A172 (cell line): ENCODE results near the gene LCN6. TPM values are rescaled to one million over a fixed set of nuclear protein-coding genes. Genes with fewer than 3 reads are reported as not detected.
"Not testable (repeated sequence)": the region's sequence is repeated elsewhere in the genome, so short reads cannot be mapped to it uniquely, and the experiment has no call there.

ENCODE experiments used
- DNase-seq: peaks from one replicate; pipeline ENCODE4 v3.0.0-alpha.2; 2015; ENCODE audit warnings: low spot score
- total RNA-seq: library from RNA; depleted of rRNA; stranded (reverse); fragments of >200 nt; shearing (Covaris generic); gene quantifications from 2 replicates; pipeline ENCODE4 v1.2.3, GENCODE V29; 2014

LCN6 gene
- total RNA-seq, 1 experiment from 2014 or later: not detected

DNA sequence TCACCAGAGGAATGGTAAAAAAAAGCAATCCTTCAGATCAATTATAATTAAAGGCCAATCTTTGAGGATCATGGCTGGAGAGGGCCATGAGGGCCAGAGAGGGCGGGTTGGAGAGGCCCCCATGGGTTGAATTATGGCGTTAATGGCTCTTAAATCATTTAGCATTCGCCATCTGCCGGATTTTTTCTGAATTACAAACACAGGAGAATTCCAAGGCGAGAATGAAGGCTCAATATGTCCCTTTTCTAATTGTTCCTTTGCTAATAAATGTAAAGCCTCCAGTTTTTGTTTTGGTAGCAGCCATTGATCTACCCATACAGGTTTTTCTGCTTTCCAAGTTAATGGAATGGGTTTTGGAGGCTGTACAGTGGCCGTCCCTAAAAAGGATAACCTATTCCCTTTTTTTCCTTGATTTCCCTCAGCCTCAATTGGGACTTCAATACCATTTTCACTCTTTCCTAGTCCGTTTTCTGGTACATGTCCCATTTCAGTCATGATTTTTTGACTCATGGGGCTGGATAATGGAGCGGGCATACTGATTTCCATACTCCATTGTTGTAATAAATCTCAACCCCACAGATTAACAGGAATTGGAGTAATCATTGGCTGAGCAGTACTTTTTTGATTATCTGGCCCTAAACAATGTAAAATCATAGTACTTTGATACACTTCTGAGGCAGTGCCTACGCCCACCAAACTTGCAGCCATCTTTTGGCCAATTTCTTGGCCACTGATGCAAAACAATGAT lies 36.1 kb upstream of the LCN6 start:
- peak; percentile 56 for DNase-seq

DNA sequence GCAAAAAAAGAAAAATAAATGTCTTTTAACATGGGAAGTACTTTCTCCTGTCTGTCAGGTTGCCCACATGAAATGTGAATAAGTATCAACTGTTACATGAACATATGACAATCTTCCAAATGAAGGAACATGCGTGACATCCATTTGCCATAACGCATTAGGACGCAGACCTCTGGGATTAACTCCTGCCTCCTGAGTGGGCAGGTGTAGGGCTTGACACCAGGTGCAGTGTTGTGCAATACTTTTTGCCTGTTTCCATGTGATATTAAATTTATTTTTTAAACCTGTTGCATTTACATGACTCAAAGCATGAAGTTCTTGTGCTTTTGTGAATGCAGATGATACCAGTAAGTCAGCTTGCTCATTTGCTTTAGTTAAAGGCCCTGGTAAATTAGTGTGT lies 34.1 kb upstream of the LCN6 start:
- no peak for DNase-seq

DNA sequence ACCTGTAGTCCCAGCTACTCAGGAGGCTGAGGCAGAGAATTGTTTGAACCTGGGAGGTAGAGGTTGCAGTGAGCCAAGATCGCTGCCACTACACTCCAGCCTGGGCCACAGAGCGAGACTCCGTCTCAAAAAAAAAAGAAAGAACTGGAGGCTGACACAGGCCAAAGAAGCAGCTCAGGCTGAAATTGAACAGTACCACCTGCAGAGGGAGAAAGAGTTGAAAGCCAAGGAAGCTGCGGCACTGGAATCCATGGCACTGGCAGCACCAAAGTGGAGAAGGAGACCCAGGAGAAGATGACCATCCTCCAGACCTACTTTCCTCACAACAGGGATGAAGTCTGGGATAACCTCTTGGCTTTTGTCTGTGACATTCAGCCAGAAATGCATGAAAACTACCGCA lies 31.5 kb upstream of the LCN6 start:
- DNase-seq: no peak

DNA sequence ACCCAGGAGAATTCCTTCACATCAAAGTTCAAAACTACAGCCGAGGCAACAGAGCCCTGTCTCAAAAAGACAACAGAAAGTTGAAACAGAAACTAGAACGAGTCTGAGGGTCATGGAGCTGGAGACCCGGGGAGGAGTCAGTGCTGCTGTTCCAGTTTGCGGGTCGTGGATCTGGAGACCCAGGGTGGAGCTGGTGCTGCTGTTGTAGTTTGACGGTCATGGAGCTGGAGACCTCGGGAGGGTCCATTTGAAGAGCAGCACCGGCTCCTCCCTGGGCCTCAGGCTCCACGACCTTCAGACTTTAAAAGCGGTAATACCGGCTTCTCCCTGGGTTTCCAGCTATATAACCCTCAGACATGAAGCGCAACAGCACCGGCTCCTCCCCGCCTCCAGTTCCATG lies 29.0 kb upstream of the LCN6 start:
- DNase-seq: no peak

DNA sequence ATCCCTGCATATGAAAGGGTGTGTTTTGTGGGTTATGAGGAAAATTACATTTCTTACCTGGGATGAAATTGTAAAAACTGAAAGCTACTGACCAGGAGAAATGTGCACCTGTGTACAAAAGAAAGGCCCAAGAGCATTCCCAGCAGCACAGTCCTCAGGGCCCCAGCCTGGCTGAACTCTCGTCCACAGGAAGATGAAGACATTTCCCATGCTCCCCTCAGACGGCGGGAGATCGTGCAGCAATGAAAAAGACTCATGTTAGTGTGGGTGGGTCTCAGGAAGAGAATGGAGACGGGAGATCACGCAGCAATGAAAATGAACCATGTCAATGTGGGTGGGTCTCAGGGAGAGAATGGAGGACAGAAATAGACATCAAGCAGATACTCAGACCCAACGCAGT lies 28.6 kb upstream of the LCN6 start:
- DNase-seq: no peak

DNA sequence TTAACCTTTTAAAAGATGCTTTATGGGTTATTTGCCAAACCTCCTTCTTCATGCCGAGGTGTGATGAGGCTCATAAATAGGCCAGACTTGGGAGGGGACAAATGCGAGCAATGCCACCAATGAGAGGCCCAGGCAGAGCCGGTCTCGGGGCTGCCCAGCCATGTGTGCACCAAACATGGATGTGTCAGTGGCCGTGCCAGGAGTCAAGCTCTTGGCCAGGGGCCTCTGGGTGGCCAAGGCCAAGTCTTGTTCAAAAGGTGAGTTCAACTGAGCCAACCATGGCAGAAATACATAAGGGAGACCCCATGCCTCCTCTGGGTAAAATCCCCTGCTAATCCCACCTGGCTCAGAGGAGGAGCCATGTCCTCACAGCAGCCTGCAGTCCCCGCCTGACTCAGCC lies 26.9 kb upstream of the LCN6 start:
- no peak for DNase-seq

DNA sequence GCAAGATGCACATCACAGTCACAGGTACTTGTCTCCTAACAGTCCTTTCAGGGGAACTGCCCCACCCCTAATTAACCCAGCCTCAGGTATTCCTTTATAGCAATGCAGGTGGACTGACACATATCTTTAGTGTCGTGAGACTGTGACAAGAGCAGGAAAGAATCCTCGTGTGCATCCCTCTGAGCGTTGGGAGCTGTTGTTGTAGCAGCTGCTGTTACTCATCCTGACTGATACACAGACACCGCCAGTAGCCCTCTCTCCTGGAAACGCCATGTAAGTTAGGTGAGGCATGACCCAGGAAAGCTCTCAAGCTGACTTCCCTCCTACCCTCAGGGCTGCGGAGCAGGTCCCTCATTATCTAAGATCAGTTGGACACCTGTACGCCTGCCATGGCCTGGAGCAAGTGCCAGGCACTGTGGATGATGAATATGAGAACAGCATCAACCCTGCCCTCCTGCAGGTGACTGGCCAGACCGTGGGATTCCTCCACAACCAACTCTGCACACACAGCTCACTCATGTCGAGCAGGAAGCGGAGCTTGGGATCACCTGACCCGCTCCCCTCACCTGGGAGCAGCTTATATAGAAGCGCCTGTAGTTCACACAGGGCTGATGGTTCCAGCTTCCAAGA lies 26.2 kb upstream of the LCN6 start:
- no peak for DNase-seq

DNA sequence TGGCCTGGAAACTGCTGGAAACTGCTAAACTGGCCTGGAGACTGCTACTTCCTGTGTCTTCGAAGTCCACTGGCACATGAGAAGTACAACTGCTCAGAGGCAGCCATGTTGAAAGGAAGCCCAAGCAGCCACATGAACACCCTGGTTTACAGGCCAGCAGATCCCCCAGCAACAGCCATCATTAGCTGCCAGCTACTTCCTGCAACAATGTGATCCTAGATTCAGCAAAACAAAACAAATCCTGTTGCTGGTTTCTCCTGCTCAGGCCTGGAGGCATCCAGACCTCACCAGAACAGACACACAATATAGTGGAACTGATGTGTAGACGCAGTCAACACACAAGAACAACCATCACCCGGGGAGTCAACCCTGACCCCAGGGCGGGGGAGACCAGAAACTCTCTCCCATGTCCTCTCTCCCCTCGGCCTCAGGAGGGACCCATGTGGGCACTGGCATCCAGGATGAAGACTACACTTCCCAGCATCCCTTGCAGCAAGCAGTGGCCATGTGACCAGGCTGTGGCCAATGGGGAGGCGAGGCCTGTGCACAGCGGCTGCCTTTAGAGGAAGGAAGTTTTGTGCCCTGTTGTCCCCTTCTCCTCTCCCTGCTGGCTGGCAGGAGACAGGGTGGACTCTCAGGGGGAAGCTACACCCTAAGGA lies 25.2 kb upstream of the LCN6 start:
- DNase-seq: no peak

DNA sequence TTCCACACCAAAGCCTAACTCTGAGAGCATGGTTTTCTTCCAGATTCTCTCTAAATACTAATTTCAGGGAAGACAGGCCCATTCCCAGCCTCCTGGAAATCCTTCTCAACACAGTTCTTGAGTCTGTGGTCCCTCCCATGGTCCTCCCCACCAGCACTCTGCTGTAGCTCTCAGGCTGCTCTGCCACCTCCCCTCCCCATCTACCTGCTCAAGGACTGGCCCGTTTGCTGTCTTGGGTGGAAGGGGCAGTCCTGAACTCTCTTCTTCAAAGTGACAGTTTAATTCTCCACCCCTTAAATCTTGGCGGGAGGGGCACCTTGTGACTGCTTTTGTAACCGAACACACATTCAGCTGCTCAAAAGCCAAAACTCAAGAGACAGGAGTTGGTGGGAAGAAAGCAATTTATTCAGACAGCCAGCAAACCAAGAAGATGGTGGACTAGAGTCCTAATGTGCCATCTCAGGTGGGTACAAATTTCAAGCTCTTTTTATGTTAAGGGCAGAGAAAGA lies 23.6 kb upstream of the LCN6 start:
- no peak for DNase-seq

DNA sequence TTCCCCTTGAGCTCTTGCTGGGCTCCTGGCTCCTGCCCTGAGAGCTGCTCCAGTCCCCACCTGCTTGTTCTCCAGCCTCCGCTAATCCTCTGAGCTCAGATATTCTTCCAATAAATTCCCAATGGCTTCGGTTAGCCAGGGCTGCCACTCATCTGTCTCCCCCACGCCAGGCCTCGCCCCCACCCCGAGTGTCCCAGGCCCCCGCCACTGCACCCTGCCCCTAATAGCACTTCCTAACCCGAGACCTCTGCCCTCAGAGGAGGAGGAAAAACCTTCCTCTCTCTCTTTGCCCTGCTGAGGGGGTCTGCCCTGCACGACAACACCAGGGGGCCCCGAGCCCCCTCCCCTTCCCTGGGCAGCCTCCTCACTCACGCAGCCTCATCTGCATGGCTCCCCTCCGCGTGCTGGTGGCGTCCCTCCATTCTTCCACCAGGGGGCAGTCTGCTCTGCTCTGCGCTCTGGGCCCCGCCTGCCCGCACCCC lies 21.4 kb upstream of the LCN6 start:
- DNase-seq: no peak

DNA sequence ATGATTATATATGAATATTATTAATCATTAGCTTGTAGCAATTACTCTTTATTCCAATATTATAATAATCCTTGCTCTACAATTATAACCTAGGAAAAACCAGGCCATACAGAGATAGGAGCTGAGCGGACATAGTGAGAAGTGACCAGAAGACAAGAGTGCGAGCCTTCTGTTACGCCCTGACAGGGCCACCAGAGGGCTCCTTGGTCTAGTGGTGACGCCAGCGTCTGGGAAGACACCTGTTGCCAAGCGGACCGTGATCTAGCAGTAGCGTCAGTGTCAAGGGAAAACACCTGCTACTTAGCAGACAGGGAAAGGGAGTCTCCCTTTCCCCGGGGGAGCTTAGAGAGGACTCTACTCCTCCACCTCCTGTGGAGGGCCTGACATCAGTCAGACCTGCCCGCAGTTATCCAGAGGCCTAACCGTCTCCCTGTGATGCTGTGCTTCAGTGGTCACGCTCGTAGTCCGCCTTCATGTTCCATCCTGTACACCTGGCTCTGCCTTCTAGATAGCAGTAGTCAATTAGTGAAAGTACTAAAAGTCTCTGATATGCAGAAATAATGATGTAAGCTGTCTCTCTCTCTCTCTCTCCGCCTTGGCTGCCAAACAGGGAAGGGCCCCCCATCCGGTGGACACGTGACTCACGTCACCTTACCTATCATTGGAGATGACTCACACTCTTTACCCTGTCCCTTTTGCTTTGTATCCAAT lies 18.2 kb upstream of the LCN6 start:
- peak; percentile 88 for DNase-seq

DNA sequence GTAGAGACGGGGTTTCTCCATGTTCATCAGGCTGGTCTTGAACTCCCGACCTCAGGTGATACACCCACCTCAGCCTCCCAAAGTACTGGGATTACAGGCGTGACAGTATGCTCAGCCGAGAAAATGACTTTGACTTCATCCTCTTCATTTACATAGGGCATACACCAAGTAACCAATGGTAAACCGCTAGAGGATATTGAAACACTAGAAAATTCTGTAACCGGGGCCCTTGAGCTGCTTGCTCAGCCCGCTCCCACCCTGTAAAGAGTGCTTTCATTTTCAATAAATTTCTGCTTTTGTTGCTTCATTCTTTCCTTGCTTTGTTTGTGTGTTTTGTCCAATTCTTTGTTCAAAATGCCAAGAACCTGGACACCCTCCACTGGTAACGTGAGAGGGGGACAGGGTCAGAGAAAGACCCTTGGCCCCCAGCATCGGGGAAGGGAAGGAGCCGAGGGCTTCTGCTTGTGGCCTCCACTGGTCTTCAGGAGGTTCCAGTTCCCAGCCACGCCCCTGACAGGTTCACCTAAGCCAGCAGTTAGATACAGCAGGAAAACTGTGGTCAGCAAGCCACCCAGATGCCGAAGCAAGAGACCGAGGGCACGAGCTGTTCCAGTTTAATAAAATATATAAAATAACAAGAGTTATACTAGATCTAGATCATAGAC lies 17.6 kb upstream of the LCN6 start:
- not testable (repeated sequence) for DNase-seq

DNA sequence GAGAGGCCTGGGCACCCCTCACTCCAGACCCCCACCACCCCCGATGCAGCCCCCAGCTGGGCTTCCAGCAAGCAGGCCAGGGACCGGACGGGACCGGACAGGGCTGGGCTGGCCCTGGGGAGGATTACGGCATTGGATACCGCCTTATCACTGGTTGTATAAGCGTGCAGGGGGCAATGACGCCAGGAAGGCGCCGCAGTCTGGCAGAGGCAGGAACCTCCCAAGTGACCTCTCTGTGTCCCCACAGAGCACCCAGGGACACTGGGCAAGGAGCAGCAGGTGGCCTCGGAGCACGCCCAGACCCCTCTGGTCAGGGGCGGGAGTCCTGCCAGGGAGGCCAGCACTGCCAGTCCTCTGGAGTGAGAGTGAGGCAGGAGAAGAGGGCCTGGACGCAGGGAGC lies 16.7 kb upstream of the LCN6 start:
- no peak for DNase-seq

DNA sequence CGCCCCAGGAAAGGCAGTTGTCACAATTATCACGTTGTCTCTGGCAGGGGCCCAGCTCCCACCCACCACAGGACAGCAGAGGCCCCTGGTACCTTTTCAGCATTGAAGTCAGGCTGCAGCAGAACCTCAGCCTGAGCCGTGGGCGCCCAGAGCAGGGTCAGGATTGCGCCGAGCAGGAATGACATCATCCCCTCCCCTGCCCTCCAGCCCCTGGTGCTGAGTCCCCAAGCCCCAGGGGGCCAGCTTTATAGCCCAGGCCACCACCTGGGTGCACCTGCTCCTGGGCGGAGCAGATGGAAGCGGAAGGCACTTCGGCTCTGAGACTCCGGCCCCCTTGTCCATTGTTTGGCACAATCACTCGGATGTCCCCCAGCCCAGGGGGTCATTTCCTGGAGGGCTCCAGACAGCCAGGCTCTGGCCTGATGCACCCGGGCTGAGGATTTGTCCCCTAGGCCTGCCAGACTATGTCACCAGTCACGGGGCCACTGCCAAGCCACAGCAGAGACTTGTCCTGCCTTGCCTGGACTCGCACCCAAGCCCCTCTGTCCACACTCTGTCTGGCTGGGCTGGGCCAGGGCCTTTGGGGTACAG lies 16.1 kb upstream of the LCN6 start, which contains the start of gene LCN15:
LCN15 (minus strand) TSS at position 218 of the 591 bp plus-strand sequence; CDS start at position 188, 30 bp downstream.
- DNase-seq: no peak

DNA sequence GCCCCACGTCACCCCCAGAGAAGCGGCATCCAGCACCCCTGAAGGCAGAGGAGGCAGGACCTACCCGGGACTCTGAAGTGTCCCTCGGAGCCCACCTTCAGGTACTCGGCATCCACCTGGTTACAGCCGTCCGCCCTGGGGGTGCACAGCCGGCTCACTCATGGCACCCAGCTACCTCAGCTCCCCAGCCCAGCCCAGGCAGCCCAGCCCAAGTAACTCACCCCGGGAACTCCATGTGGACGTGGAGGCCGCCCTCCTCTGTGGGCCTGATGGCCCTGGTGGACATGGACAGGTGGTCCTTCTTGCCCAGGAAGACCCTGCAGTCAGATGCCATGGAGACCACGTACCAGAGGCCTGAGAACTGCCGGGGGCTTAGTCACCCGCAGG lies 15.3 kb upstream of the LCN6 start:
- no peak for DNase-seq

DNA sequence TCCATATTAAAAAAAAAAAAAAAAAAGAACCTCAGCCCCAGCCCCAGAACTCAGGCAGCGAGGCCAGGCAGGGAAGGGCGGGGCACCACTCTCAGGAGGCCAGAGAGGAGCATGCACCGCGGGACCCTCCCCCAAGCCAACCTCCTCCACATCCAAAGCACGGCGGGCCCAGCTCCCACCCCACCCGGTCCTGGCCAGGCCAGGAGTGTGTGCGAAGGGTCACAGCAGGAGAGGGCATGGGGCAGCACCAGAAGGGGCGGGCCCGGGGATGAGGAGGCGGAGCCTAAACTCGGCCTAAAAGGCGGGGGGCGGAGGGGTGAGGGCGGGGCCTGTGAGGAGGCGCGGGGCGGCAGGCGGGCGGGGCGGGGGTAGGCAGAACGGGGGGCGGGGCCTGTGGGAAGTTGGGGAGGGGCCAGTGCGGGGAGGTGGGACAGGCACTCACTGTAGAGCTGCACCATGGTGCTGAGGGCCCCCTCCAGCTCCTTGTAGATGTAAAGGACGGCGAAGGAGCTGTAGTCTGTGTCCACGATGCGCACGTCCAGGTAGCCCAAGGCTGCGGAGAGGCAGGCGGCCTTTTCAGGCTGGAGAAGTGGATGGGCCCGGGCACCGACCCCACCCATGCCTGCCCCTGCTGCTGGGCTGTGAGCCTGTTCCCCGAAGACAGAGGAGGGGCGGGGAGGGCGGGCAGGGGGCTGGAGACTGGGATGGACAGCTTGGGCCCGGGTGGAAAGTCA lies 14.8 kb upstream of the LCN6 start:
- DNase-seq: no peak

DNA sequence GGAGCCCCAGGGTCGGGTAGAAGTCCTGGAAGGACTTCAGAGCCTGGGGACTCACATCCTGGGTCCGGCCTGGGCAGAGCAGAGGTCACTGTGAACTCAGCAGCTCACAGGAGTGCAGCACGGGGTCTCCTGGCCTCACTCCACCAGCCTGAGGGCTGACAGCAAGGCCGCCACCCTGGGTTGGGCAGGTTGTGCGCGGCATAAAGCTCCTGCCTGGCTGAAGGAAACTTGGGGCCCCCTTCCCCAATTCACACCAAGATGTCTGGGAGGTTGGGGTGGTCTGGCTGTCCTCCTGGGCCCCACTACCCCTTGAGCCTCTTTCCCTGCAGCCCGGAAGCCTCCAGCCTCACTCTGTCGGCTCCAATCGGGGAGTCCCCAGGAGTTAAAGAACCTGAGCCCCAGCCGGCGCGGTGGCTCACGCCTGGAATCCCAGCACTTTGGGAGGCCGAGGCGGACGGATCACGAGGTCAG lies 13.9 kb upstream of the LCN6 start:
- DNase-seq: no peak

DNA sequence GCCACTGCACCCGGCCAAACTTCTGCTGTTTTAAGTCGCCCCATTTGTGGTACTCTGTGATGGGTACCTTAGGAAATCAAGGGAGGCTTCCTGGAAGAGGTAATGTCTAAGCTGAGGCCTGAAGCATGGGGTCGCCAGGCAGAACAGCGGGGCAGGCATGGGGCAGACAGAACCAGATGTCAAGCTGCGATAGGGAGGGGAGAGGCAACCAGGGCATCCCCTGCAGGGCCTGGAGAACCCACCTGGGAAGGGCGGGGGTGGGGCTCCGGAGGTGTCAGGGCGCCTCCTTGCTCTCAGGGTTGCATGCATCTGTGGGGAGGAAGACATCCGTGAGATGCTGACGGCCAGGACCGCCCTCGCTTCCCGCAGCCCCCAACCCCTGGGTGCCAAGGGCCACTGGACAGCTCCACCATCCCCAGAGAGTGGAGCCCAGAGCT lies 13.2 kb upstream of the LCN6 start:
- no peak for DNase-seq

DNA sequence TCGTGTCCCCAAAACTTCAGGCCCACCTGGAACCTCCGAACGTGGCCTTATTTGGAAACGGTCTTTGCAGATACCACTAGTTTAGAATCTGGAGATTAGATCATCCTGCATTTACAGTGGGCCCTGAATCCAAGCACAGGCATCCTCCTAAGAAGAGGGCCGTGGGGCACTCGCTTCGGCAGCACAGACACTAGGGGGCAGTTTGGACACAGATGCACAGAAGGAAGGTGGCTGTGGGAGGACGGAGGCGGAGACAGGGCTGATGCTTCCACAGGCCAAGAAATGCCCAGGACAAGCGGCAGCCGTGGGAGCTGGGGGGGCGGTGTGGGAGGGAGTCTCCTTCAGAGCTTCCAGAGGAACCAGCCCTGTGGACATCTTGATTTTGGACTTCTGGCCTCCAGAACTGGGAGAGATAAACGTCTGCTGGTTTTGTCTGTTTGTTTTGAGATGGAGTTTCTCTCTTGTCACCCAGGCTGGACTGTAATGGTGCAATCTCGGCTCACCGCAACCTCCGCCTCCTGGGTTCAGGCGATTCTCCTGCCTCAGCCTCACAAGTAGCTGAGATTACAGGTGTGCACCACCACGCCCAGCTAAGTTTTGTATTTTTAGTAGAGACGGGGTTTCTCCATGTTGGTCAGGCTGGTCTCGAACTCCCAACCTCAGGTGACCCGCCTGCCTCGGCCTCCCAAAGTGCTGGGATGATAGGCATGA lies 12.7 kb upstream of the LCN6 start:
- peak; percentile 80 for DNase-seq

DNA sequence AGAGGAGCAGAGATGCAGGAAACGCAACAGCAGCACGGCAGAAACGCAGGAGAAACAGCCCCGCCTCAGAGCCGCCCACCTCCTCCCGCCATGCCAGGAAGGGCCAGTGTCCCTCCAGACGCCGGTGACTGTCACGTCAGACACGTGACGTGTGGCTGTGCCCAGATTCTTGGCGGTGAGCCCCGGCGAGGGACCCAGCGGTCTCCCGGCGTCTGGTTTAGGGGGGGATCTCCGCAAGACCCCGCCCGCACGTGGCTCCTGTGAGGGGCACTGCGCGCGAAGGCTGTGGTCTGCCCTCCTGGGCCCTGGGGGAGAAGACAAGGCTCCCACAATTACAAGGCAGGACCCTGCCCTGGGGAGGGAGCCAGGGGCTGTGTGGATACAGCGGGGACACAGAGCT lies 12.1 kb upstream of the LCN6 start:
- no peak for DNase-seq
